LNCAP (cell line): ENCODE data around the gene RPS6KL1.

Experiments used
- CTCF ChIP-seq: fragments of 450-650 bp; IDR thresholded peaks from 2 replicates; pipeline ENCODE4 v1.5.1; 2017; ENCODE audit warnings: mild to moderate bottlenecking

The RPS6KL1 gene

DNA sequence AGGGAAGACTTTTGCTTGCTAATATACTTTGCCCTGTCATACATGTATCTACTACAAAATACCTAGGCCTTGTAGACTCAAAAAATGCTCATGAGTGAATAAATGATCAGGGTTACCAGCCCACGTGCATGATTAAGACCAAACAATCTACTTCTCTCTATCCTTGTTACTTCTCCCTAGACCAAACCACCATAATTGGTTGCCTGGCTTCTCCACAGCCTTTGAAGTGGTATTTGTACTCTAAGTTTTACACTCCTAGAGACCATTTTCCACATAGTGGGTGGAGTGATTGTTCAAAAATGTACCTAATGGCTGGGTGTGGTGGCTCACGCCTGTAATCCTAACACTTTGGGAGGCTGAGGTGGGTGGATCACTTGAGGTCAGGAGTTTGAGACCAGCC, 14.1 kb upstream of the RPS6KL1 start:
- no peak for TF ChIP-seq CTCF

DNA sequence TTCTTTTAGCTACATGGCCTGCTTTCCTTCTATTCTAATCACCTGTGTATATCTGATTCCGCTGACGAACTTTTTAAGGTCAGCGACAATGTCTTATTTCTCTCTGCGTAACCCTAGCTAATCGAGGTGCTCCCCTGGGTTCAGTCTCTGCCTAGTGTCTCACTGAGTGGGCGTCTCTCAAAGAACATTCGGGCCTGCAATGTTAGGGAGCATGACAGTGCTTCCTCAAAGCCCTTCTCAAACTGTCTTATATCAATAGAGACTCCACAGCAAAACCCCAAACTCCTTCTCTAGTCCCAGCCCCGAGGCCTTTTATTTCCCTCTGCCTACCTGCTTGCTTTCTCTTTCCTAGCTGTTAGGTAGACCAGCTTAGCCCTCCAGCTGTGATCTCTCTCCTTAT, 13.7 kb upstream of the RPS6KL1 start:
- TF ChIP-seq CTCF: no peak

DNA sequence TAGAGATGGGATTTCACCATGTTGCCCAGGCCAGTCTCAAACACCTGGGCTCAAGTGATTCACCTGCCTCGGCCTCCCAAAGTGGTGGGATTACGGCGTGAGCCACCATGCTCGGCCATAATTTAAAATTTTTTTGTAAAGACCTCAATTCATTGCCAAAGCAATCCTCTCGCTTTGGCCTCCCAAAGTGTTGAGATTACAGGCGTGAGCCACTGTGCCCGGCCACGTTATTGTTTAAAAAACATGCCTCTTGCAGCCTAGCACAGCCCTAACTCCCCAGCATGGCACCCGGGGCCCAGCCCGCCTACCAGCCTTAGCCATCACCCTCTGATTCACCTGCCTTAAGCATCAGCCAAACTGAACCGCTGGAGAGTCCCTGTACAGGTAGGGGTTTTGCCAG, 13.1 kb upstream of the RPS6KL1 start:
- TF ChIP-seq CTCF: no peak

GRCh38 chr14:74935360-74935680, 12.3 kb upstream of the RPS6KL1 start:
- no peak for TF ChIP-seq CTCF

DNA sequence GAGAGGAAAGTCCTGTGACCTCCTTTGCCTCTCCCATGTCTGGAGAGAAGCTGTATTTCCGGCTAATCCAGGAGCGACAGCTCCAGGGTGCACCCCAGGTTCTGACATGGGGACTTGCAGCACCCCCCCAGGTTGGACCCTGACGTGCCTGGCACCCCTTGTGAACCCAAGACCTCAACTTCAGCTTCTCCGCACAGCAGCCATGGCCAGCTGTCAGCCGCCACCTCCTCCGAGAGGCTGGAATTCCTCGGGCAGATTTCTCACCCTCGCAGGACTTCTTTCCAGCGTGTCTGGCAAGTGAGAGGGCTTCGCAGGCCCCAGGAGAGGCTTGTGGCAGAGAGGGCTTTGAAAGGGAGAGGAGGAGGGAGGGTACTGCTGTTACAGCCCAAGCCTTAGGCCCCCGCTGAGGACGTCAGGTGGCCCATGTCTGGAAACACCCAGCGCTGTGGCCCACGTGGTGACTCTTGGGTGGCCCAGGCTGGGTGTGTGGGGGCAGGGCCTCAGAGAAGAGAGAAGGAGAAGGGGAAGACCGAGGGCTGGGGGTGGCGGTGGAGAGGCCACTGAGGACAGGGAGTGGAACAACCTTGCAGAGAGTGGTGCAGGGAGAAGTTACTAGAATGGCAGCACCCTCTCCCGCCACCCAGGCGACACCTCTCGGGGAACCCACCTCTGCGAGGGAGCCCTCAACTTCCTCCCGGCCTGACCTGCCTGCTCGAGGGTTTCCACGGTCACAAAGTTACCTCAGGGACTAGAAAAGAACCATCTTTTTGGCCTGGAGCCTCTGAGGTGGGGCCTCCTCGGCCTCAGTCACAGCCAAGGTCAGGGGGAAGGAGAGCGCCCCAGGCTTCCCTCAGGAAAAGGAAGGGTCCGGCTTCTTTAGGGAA, 11.7 kb upstream of the RPS6KL1 start:
- TF ChIP-seq CTCF: no peak

DNA sequence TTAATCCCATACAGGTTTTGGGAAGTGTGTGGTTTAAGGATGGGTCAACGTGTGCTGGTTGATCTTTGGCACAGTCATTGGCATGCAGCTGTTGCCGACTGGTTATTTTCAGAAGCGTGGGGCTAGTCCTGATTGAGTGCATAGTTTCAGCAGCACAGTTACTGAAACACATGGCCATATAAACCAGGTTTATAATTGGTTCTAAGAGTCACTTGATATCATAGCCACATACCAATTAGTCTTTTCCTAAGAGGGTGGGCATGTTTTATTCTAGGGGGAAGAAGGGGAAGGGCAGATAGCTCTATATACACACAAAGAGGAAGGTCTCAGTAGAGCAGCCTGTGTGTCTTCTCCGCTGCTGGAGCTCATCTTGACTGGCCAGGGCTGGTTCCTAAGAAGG, 11.0 kb upstream of the RPS6KL1 start:
- TF ChIP-seq CTCF: no peak

DNA sequence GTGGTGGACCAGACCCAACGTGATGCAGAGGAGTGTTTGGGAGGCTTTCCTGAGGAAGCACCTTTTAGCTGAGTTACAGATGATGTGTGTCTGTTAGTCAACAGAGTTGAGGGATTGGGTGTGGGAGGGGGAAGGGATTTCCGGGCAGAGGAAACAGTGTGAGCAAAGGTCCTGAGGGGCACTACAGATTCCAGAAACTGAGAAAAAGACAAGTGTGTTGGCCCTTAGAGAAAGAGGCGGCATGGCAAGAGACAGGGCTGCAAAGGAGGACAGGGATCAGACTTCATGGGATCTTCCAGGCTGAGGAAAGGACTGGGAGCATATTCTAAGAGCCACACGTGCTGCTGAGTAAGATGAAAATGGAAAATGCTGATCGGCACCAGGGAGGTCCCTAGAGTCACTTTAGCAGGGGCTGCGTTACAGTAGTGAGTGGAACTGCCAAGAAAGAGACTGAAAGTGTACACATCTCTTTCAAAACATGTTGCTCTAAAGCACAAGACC, 9.4 kb upstream of the RPS6KL1 start:
- TF ChIP-seq CTCF: no peak
